GM18951 (cell line): ENCODE measurements around the gene SLC25A2.
A peak's percentile ranks its signal among the peaks of the same experiment; 100 is the strongest.
"Not testable (repeated sequence)": the region's sequence is repeated elsewhere in the genome, so short reads cannot be mapped to it uniquely, and the experiment has no call there.

ENCODE experiments used
- POLR2A ChIP-seq: IDR thresholded peaks from 4 replicates; pipeline ENCODE4 v1.6.1; 2011; ENCODE audit warnings: mild to moderate bottlenecking; ENCODE audit not compliant: insufficient read length, insufficient read depth; ENCODE audit errors: extremely low read depth
- in situ Hi-C: fragments of 300-500 bp; cut with MboI; formaldehyde crosslinking; loops from one replicate; pipeline ENCODE4 v1.12.0; 2022; ENCODE audit warnings: low sequenced_read_pairs, mixed read lengths, inconsistent platforms; ENCODE audit not compliant: unreplicated experiment

The SLC25A2 gene

GRCh38 chr5:141328231-141328630 is 24.4 kb upstream of the SLC25A2 start:
- TF ChIP-seq POLR2A: no peak
- in situ Hi-C loops: no loop called here

GRCh38 chr5:141326088-141326854 is 22.4 kb upstream of the SLC25A2 start:
- in situ Hi-C loops: no loop called here
- TF ChIP-seq POLR2A: no peak

- in situ Hi-C loops: no loop called here
- TF ChIP-seq POLR2A: no peak
Measured at GRCh38 chr5:141322261-141322660, 18.4 kb upstream of the SLC25A2 start.

- peak; percentile 98 for TF ChIP-seq POLR2A
- in situ Hi-C loops: no loop called here
Measured at GRCh38 chr5:141320225-141321169, 16.6 kb upstream of the SLC25A2 start, which contains the start of gene TAF7. Gene TAF7, minus strand, starts transcription at chr5:141320784. Its CDS starts 740 bp downstream, at chr5:141320044.

- in situ Hi-C loops: no loop called here
- no peak for TF ChIP-seq POLR2A
Measured at GRCh38 chr5:141319699-141320098, 15.8 kb upstream of the SLC25A2 start.

GRCh38 chr5:141319202-141319601 is 15.4 kb upstream of the SLC25A2 start:
- TF ChIP-seq POLR2A: no peak
- in situ Hi-C loops: no loop called here

GRCh38 chr5:141316963-141317362 is 13.1 kb upstream of the SLC25A2 start:
- in situ Hi-C loops: not testable (repeated sequence)

GRCh38 chr5:141313711-141314110 is 9.9 kb upstream of the SLC25A2 start:
- in situ Hi-C loops: no loop called here
- no peak for TF ChIP-seq POLR2A

- in situ Hi-C loops: no loop called here
- TF ChIP-seq POLR2A: no peak
Measured at GRCh38 chr5:141306630-141307029, 2.8 kb upstream of the SLC25A2 start.

GRCh38 chr5:141298376-141298775 is 5.5 kb downstream of the SLC25A2 start:
- TF ChIP-seq POLR2A: no peak
- in situ Hi-C loops: no loop called here

GRCh38 chr5:141272906-141273305 is 30.9 kb downstream of the SLC25A2 start:
- in situ Hi-C loops: no loop called here
- TF ChIP-seq POLR2A: no peak

- no peak for TF ChIP-seq POLR2A
- in situ Hi-C loops: no loop called here
Measured at GRCh38 chr5:141269195-141269594, 34.7 kb downstream of the SLC25A2 start.

GRCh38 chr5:141261238-141261546 is 42.7 kb downstream of the SLC25A2 start:
- in situ Hi-C loops: no loop called here
- no peak for TF ChIP-seq POLR2A
